Measurements from ENCODE around the gene TLE2.
"Not testable (repeated sequence)": the region's sequence is repeated elsewhere in the genome, so short reads cannot be mapped to it uniquely, and the experiment has no call there.

TLE2 gene

GRCh38 chr19:3024509-3024869 is 4.6 kb downstream of the TLE2 start:
- no peak for DNase-seq
- Mint-ChIP-seq H3K27ac (no peak overlapping the region), H3K4me1 (peaks cover 13 to 24% of the 10 kb centered on the region in 2 donors), H3K27me3 (peaks cover 44 to 53% of the 10 kb centered on the region in 2 donors), H3K4me3 (no peak overlapping the region), H3K36me3 (no peaks in the 10 kb centered on the region), H3K9me3 (no peaks in the 10 kb centered on the region)
- ATAC-seq (replicated peaks): peak in 1 of 2 donors; percentile 33

- DNase-seq: no peak
- H3K9me3 Mint-ChIP-seq: no peaks in the 10 kb centered on the region
- no peak overlapping the region for H3K4me3 Mint-ChIP-seq
- H3K4me1 Mint-ChIP-seq: peaks cover 10 to 13% of the 10 kb centered on the region in 2 donors
- no peak for ATAC-seq (replicated peaks)
- H3K36me3 Mint-ChIP-seq: no peaks in the 10 kb centered on the region
- H3K27me3 Mint-ChIP-seq: peaks cover 27 to 36% of the 10 kb centered on the region in 2 donors
- no peak overlapping the region for H3K27ac Mint-ChIP-seq
Observed at GRCh38 chr19:3020321-3020960, 8.6 kb downstream of the TLE2 start.

GRCh38 chr19:3019211-3019854 is 9.7 kb downstream of the TLE2 start:
- Mint-ChIP-seq H3K27ac (no peak overlapping the region), H3K4me3 (no peak overlapping the region), H3K36me3 (peaks cover 0 to 2% of the 10 kb centered on the region in 2 donors), H3K9me3 (no peaks in the 10 kb centered on the region), H3K4me1 (peaks cover 0 to 2% of the 10 kb centered on the region in 2 donors), H3K27me3 (peaks cover 19 to 25% of the 10 kb centered on the region in 2 donors)
- ATAC-seq (replicated peaks) (no peak), DNase-seq (no peak)

- Mint-ChIP-seq H3K4me1 (no peaks in the 10 kb centered on the region), H3K9me3 (no peaks in the 10 kb centered on the region), H3K27me3 (peaks cover 8 to 12% of the 10 kb centered on the region in 2 donors), H3K36me3 (peaks cover 0 to 2% of the 10 kb centered on the region in 2 donors), H3K27ac (peak overlapping the region; percentile 71), H3K4me3 (no peak overlapping the region)
- ATAC-seq (replicated peaks) (no peak), DNase-seq (no peak)
Observed at GRCh38 chr19:3017923-3018322, 11.2 kb downstream of the TLE2 start.

GRCh38 chr19:3015126-3016057 is 13.7 kb downstream of the TLE2 start:
- H3K36me3 Mint-ChIP-seq: peaks cover 0 to 2% of the 10 kb centered on the region in 2 donors
- peaks cover 2 to 5% of the 10 kb centered on the region in 2 donors for H3K27me3 Mint-ChIP-seq
- H3K27ac Mint-ChIP-seq: no peak overlapping the region
- no peak for DNase-seq
- H3K9me3 Mint-ChIP-seq: no peaks in the 10 kb centered on the region
- no peak overlapping the region for H3K4me3 Mint-ChIP-seq
- H3K4me1 Mint-ChIP-seq: no peaks in the 10 kb centered on the region
- no peak for ATAC-seq (replicated peaks)

- H3K27ac Mint-ChIP-seq: no peak overlapping the region
- H3K9me3 Mint-ChIP-seq: no peaks in the 10 kb centered on the region
- DNase-seq (no peak), ATAC-seq (replicated peaks) (no peak)
- no peaks in the 10 kb centered on the region for H3K4me1 Mint-ChIP-seq
- H3K4me3 Mint-ChIP-seq: no peak overlapping the region
- peaks cover 0 to 2% of the 10 kb centered on the region in 2 donors for H3K36me3 Mint-ChIP-seq
- peaks cover 0 to 4% of the 10 kb centered on the region in 2 donors for H3K27me3 Mint-ChIP-seq
Observed at GRCh38 chr19:3014135-3014534, 14.9 kb downstream of the TLE2 start.

- no peak overlapping the region for H3K4me3 Mint-ChIP-seq
- H3K27me3 Mint-ChIP-seq: peaks cover 0 to 4% of the 10 kb centered on the region in 2 donors
- H3K9me3 Mint-ChIP-seq: no peaks in the 10 kb centered on the region
- ATAC-seq (replicated peaks) (no peak), DNase-seq (no peak)
- H3K27ac Mint-ChIP-seq: no peak overlapping the region
- peaks cover 0 to 2% of the 10 kb centered on the region in 2 donors for H3K36me3 Mint-ChIP-seq
- H3K4me1 Mint-ChIP-seq: no peaks in the 10 kb centered on the region
Observed at GRCh38 chr19:3013263-3013725, 15.8 kb downstream of the TLE2 start.

GRCh38 chr19:3012621-3013262 is 16.3 kb downstream of the TLE2 start:
- Mint-ChIP-seq H3K9me3 (no peaks in the 10 kb centered on the region), H3K36me3 (peaks cover 0 to 2% of the 10 kb centered on the region in 2 donors), H3K4me1 (no peaks in the 10 kb centered on the region), H3K27me3 (peaks cover 0 to 4% of the 10 kb centered on the region in 2 donors), H3K4me3 (no peak overlapping the region), H3K27ac (no peak overlapping the region)
- ATAC-seq (replicated peaks) (no peak), DNase-seq (no peak)

GRCh38 chr19:3012059-3012458 is 17.0 kb downstream of the TLE2 start:
- not testable (repeated sequence) for H3K27me3 Mint-ChIP-seq; H3K9me3 Mint-ChIP-seq; DNase-seq; H3K4me3 Mint-ChIP-seq; H3K27ac Mint-ChIP-seq; ATAC-seq (replicated peaks); H3K36me3 Mint-ChIP-seq; H3K4me1 Mint-ChIP-seq

GRCh38 chr19:3010871-3011270 is 18.2 kb downstream of the TLE2 start:
- no peak for ATAC-seq (replicated peaks)
- no peak overlapping the region for H3K27ac Mint-ChIP-seq
- H3K36me3 Mint-ChIP-seq: peaks cover 0 to 2% of the 10 kb centered on the region in 2 donors
- H3K4me3 Mint-ChIP-seq: no peak overlapping the region
- no peak for DNase-seq
- H3K4me1 Mint-ChIP-seq: no peaks in the 10 kb centered on the region
- H3K9me3 Mint-ChIP-seq: peaks cover 0 to 1% of the 10 kb centered on the region in 2 donors
- peaks cover 0 to 4% of the 10 kb centered on the region in 2 donors for H3K27me3 Mint-ChIP-seq

GRCh38 chr19:3008994-3009393 is 20.1 kb downstream of the TLE2 start:
- Mint-ChIP-seq H3K36me3 (no peaks in the 10 kb centered on the region), H3K27ac (no peak overlapping the region)
- no peak for ATAC-seq (replicated peaks)

GRCh38 chr19:3007975-3008374 is 21.1 kb downstream of the TLE2 start:
- no peaks in the 10 kb centered on the region for H3K27me3 Mint-ChIP-seq
- DNase-seq: no peak
- H3K4me1 Mint-ChIP-seq: no peaks in the 10 kb centered on the region
- H3K27ac Mint-ChIP-seq: no peak overlapping the region
- H3K4me3 Mint-ChIP-seq: no peak overlapping the region
- no peaks in the 10 kb centered on the region for H3K36me3 Mint-ChIP-seq
- peaks cover 0 to 1% of the 10 kb centered on the region in 2 donors for H3K9me3 Mint-ChIP-seq
- ATAC-seq (replicated peaks): no peak

More at GRCh38 chr19:3008994-3009393, 20.1 kb downstream of the TLE2 start:
- Mint-ChIP-seq H3K27me3 (no peaks in the 10 kb centered on the region), H3K4me1 (no peaks in the 10 kb centered on the region), H3K9me3 (peaks cover 0 to 1% of the 10 kb centered on the region in 2 donors), H3K4me3 (no peak overlapping the region)
- DNase-seq: no peak

- H3K9me3 Mint-ChIP-seq: peaks cover 0 to 1% of the 10 kb centered on the region in 2 donors
- no peak overlapping the region for H3K4me3 Mint-ChIP-seq
- no peaks in the 10 kb centered on the region for H3K27me3 Mint-ChIP-seq
- ATAC-seq (replicated peaks) (peak; percentile 33 to 42), DNase-seq (no peak)
- no peak overlapping the region for H3K27ac Mint-ChIP-seq
- H3K36me3 Mint-ChIP-seq: no peaks in the 10 kb centered on the region
- no peaks in the 10 kb centered on the region for H3K4me1 Mint-ChIP-seq
Observed at GRCh38 chr19:3006075-3006767, 22.9 kb downstream of the TLE2 start.

All from stimulated activated naive B cell treated with anti-CD40 and anti-IgM and Interleukin-4, amounts not matched to agents 10 μg/mL and 1 μg/mL and 100 μg/mL, for 72 hours (primary cell).